Measurements from ENCODE around the gene OBP2A. TPM values are rescaled to one million over a fixed set of nuclear protein-coding genes. Genes with fewer than 3 reads are reported as not detected.
"Not testable (repeated sequence)": the region's sequence is repeated elsewhere in the genome, so short reads cannot be mapped to it uniquely, and the experiment has no call there.

OBP2A gene
- total RNA-seq, 4 donors from 2014 or later: not detected

- H3K9me3 ChIP-seq: no peaks in the 10 kb centered on the region
- H3K27me3 ChIP-seq: no peaks in the 10 kb centered on the region
- no peak overlapping the region for H3K4me3 ChIP-seq
- H3K36me3 ChIP-seq: no peaks in the 10 kb centered on the region
- TF ChIP-seq CTCF (IDR thresholded peaks at IDR 0.05) (no peak), POLR2A (IDR thresholded peaks at IDR 0.05) (no peak)
- DNase-seq: no peak
- no peak overlapping the region for H3K27ac ChIP-seq
- no peaks in the 10 kb centered on the region for H3K4me1 ChIP-seq
Measured at GRCh38 chr9:135536216-135536615, 9.7 kb upstream of the OBP2A start.

DNA sequence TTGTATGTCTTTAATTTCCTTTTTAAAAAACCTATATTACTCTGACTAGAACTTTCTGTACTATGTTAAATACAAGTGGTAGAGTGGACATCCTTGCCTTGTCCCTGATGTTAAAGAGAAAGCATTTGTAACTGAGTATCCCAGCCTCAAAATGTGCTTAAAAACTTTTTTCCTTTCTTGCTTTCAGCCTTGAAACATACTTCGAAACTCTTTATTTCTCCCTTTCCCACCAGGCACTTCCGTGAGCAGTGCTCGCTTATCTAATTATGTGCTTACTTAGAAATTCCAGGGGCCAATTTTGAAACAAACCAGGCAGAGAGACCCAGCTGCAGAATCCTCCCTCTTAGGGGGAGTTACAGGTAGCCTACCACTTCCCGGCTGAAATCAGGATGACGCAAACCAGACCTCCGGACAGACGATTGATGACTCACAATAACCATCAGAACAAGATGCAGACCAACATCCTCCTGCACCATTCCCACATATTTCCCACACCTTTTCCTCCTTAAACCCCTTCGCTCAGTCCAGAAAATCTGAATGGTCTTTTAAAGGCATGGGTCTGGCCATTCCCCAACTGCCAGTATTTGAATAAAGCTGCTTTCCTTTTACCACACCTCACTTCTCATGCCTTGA, 2.5 kb upstream of the OBP2A start:
- not testable (repeated sequence) for H3K27me3 ChIP-seq, DNase-seq, H3K36me3 ChIP-seq, H3K4me3 ChIP-seq, H3K27ac ChIP-seq, H3K9me3 ChIP-seq, H3K4me1 ChIP-seq

- no peak overlapping the region for H3K4me3 ChIP-seq
- no peak for TF ChIP-seq POLR2A (IDR thresholded peaks at IDR 0.05)
- no peak for TF ChIP-seq CTCF (IDR thresholded peaks at IDR 0.05)
- no peaks in the 10 kb centered on the region for H3K4me1 ChIP-seq
- DNase-seq: peak in 1 of 3 donors; percentile 24
- no peaks in the 10 kb centered on the region for H3K36me3 ChIP-seq
- no peaks in the 10 kb centered on the region for H3K27me3 ChIP-seq
- H3K27ac ChIP-seq: no peak overlapping the region
- no peaks in the 10 kb centered on the region for H3K9me3 ChIP-seq
Measured at GRCh38 chr9:135544981-135545635, 818 bp upstream of the OBP2A start.

DNA sequence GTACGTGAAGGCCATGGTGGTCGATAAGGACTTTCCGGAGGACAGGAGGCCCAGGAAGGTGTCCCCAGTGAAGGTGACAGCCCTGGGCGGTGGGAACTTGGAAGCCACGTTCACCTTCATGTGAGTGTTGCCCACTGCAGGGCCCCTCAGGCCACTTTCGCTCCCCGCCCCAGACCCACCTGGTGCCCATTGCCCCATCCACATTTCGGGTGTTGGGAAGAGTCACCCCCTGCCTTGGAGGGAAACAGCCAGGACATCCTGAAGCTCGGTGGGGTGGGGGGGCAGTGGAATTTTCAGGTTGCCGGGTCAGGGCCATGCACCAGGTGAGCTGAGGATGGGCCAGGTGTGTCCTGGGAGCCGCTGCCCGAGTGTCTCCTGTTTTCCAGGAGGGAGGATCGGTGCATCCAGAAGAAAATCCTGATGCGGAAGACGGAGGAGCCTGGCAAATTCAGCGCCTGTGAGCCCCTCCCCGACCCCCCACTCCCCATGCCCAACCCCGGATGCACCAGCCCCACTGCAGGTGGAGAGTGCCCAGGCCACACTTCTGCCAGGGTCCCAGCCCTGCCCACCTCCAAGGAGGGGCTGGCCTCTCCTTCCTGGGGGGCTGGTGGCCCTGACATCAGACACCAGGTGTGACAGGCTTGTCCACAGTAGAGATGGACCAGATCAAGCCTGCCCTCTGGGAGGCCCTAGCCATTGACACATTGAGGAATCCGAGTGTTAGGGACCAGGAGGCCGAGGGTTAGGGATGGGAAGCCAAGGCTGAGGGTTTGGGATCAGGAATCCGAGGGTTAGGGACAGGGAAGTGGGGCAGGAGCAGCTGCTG, 1.1 kb downstream of the OBP2A start:
- H3K36me3 ChIP-seq, H3K4me3 ChIP-seq, H3K9me3 ChIP-seq, H3K4me1 ChIP-seq, H3K27me3 ChIP-seq, H3K27ac ChIP-seq: not testable (repeated sequence)
- DNase-seq: peak in 1 of 3 donors; percentile 22

DNA sequence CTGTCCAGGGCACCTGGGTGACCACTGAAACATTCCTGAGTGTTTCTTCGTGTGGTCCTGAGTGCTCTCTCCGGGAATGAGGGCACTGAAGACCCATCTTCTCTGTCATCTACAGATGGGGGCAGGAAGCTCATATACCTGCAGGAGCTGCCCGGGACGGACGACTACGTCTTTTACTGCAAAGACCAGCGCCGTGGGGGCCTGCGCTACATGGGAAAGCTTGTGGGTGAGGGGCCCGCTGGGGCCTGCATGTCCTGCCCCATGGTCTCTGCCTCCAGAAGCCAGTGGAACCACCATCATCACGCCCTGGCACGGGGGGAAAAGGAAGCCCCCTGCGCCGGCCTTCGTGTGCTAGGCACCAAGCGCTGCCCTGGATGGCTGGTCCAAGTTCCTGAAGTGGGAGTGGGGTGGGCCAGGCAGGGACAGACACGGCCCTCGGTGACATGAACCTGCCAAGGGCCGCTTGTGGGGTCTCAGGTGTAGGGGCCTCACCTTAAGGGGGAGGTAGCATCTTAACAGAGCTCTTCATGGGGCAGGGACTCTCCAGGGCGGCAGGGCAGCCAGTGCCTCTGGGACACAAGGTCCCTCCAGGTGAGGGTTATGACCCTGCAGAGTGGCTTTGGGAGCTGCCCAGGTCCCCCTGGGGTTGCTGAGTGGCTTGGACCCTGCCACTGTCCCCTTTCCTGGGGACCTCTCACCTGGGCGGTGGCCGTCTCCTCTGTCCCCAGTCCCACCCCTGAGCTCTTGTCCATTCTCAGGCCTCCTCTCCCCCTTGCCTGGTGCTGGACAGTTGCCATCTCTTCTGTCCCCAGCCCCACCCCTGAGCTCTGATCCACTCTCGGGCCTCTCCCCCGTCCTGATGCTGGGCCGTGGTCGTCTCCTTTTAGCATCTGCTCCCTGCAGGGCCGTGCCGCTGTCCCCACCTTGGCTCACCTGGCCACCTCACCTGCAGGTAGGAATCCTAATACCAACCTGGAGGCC, 2.1 kb downstream of the OBP2A start:
- peak in 1 of 3 donors; percentile 37 for DNase-seq
- Histone ChIP-seq H3K27ac (no peak overlapping the region), H3K36me3 (no peaks in the 10 kb centered on the region), H3K9me3 (no peaks in the 10 kb centered on the region), H3K27me3 (no peaks in the 10 kb centered on the region), H3K4me3 (no peak overlapping the region), H3K4me1 (no peaks in the 10 kb centered on the region)
- TF ChIP-seq CTCF (IDR thresholded peaks at IDR 0.05) (no peak), POLR2A (IDR thresholded peaks at IDR 0.05) (no peak)

DNA sequence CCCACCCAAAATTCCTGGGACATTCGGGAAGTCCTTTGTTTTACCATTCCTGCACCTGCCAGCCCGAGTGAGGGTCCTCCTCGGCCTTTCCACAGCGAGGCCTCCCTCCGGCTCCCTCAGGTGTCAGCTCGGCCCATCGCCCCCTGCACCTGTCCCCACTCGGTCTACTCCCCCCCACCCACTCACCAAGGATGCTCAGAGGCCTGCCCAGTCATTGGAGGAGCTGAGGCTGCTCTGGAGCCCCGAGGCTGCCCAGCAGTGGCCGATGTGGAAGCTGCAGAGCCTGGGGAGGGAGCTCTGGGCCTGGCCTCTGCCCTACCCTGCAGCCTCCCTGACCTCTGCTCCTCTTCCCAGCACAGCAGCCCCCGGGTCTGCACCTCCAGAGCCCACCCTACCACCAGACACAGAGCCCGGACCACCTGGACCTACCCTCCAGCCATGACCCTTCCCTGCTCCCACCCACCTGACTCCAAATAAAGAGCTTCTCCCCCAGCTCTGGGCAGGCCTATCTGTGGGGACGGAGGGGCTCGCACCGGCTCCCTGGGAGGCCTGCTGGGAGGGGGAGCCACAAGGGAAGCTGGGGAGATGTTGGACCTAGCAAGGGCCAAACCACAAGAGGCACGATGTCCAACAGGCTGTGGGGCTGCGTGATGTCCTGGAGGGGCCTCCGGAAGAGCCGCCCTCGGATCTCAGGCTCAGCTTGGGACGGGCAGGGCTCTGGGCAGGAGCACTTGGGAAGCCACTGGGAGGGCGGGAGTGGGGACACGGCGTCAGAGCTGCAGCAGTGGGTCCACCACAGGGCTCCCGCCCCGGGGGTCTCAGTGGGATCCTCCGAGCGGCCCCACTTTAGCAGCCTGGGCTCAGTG, 3.8 kb downstream of the OBP2A start:
- not testable (repeated sequence) for H3K4me1 ChIP-seq, H3K9me3 ChIP-seq, H3K27me3 ChIP-seq, H3K4me3 ChIP-seq, DNase-seq, H3K27ac ChIP-seq, H3K36me3 ChIP-seq

Data from Peyer's patch (tissue), 4 donors.